ENCODE measurements around the gene MOCS3.

MOCS3 gene

DNA sequence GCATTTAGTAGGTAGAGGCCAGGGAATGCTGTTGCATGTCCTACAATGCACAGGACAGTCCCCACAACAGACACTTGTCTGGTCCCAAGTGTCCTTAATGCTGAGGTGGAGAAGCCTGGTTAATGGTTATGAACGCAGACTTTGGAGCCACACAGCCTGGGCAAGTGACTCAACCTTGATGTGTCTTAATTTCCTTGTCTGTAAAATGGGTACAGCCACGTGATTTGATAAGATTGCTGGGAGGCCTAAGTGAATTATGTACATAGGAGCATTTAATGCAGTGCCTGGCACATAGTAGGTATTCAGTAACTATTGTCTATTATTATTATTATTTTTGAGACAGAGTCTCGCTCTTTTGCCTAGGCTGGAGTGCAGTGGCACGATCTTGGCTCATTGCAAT is 52.9 kb downstream of the MOCS3 start:
- no peak for DNase-seq (ENCODE audit: low read depth, low spot score)

DNA sequence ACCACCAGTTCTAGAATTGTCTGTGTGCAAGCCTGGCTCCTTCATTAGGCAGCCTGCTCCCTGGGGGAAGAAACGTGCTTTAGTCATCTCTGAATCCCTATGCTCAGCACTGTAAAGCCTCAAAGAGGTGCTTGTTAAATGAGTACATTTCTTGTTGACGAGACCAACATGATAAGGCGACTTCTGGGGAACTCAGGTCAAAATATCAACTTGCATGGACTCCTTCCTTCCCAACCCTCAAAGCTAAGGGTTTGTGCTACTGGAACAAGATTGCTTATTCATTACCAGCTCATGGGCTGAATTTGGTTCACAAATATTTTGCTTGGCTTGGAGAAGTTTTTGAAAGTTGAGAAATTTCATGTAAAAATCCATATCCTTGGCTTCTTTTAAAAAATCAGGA is 53.7 kb downstream of the MOCS3 start:
- DNase-seq (ENCODE audit: low read depth, low spot score), result no peak
